Muscle of leg (tissue), 16 donors: ENCODE measurements around the gene APOM. TPM values are rescaled to one million over a fixed set of nuclear protein-coding genes. Genes with fewer than 3 reads are reported as not detected.

Experiments used
- DNase-seq: peaks from one replicate; pipeline ENCODE4 v3.0.0; 2013
- H3K27ac ChIP-seq: one replicate; pipeline ENCODE4 v1.5.1; 2013; ENCODE audit warnings: mild to moderate bottlenecking, low read length, control low read depth
- H3K27me3 ChIP-seq: one replicate; pipeline ENCODE4 v1.6.1; 2013; ENCODE audit warnings: low read length; ENCODE audit not compliant: control insufficient read depth, insufficient read depth
- H3K36me3 ChIP-seq: one replicate; pipeline ENCODE4 v1.6.1; 2013; ENCODE audit warnings: low read length; ENCODE audit not compliant: control insufficient read depth, insufficient read depth
- H3K4me1 ChIP-seq: one replicate; pipeline ENCODE4 v1.6.1; 2013; ENCODE audit warnings: low read length; ENCODE audit not compliant: control insufficient read depth, insufficient read depth
- H3K4me3 ChIP-seq: one replicate; pipeline ENCODE4 v1.5.1; 2013; ENCODE audit warnings: low read length, control low read depth
- H3K9me3 ChIP-seq: replicated peaks from 2 replicates; pipeline ENCODE4 v1.6.1; 2013; ENCODE audit warnings: low read depth, low read length; ENCODE audit not compliant: control insufficient read depth
- WGBS: methylation state at CpG from one replicate; pipeline ENCODE4 v1.1.5; 2013; ENCODE audit warnings: missing lambda C conversion rate; ENCODE audit not compliant: insufficient coverage; 5-methylcytosine and 5-hydroxymethylcytosine counted together
- long read RNA-seq, 11 donors: transcript quantifications; one replicate each; lab custom pipeline, GENCODE V29; 2026
- polyA plus RNA-seq, 8 donors: library from polyadenylated mRNA; unstranded; fragments of 120-200 nt; gene quantifications; one replicate each; pipeline versions ENCODE4 v1.2.1 to v1.2.3, GENCODE V29; 2013; ENCODE audit warnings: inconsistent platforms in 1 of 8, low replicate concordance in 1 of 8; ENCODE audit not compliant: insufficient read length in 8 of 8, insufficient read depth in 1 of 8
- total RNA-seq: library from RNA; stranded (reverse); fragments of 120-200 nt; gene quantifications from one replicate; pipeline ENCODE4 v1.2.4, GENCODE V29; 2013

The APOM gene
- 2.6 TPM for total RNA-seq
- 1 to 10 TPM; 3.5 to 8.5 (median 4.1) TPM for polyA plus RNA-seq
- long read RNA-seq, donor 1, partial matches to known transcripts = 15 of 23 reads
- long read RNA-seq, donor 1, other reads (novel, unspliced or antisense) = 5 of 23 reads
- long read RNA-seq, donor 2 = 0 reads
- long read RNA-seq, donor 3, partial matches to known transcripts = 114 of 139 reads
- long read RNA-seq, donor 3, other reads (novel, unspliced or antisense) = 24 of 139 reads
- long read RNA-seq, donor 4, partial matches to known transcripts = 0 of 2 reads
- long read RNA-seq, donor 4, other reads (novel, unspliced or antisense) = 0 of 2 reads
- long read RNA-seq, donor 5, partial matches to known transcripts = 39 of 41 reads
- long read RNA-seq, donor 5, other reads (novel, unspliced or antisense) = 0 of 41 reads
- long read RNA-seq, donor 6, transcript APOM-203 (6 exons, 709 nt) = major isoform, 6 of 7 reads
- long read RNA-seq, donor 6, partial matches to known transcripts = 0 of 7 reads
- long read RNA-seq, donor 6, other reads (novel, unspliced or antisense) = 0 of 7 reads
- long read RNA-seq, donor 7, partial matches to known transcripts = 0 of 2 reads
- long read RNA-seq, donor 7, other reads (novel, unspliced or antisense) = 0 of 2 reads
- long read RNA-seq, donor 8, partial matches to known transcripts = 0 of 1 reads
- long read RNA-seq, donor 8, other reads (novel, unspliced or antisense) = 0 of 1 reads
- long read RNA-seq, donor 9 = 0 reads
- long read RNA-seq, donor 10 = 0 reads
- long read RNA-seq, donor 11, partial matches to known transcripts = 0 of 2 reads
- long read RNA-seq, donor 11, other reads (novel, unspliced or antisense) = 0 of 2 reads

- no peak for DNase-seq
- peaks cover 37% of the 10 kb centered on the region for H3K4me1 ChIP-seq
These were observed at the start of gene APOM for GRCh38 chr6:31655349-31656237. Gene APOM, plus strand, starts transcription at chr6:31655894. Its CDS starts 73 bp downstream, at chr6:31655967.

DNA sequence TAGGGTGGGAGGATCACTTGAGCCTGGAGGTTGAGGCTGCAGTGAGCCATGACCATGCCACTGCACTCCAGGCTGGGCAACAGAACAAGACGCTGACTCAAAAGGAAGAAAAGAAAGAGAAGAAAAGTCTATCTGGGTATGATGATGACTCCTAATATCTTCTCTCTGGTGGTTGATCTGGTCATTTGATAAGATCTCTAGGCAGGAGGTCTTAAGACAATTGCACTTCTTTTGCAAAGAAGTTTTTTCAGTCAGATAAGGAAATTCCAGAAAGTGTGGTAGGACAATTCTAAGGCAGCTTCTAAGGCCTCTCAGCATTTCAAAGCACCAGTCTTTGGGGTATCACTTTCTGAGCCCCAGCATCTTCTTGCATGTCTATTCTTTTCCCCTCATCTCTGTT lies 48.4 kb upstream of the APOM start:
- Histone ChIP-seq H3K36me3 (no peaks in the 10 kb centered on the region), H3K9me3 (no peaks in the 10 kb centered on the region), H3K4me3 (no peak overlapping the region), H3K27me3 (no peaks in the 10 kb centered on the region), H3K27ac (no peak overlapping the region), H3K4me1 (no peaks in the 10 kb centered on the region)
- no peak for DNase-seq
- no CpG with 5 or more reads among the region's 1 CpG for WGBS

More at GRCh38 chr6:31655349-31656237, at the start of gene APOM:
- H3K36me3 ChIP-seq = peaks cover 25% of the 10 kb centered on the region
- H3K27me3 ChIP-seq = no peaks in the 10 kb centered on the region
- 88% methylated on average over 7 of the region's 8 CpGs for WGBS
- H3K27ac ChIP-seq = no peak within 1 kb of the TSS
- no peaks in the 10 kb centered on the region for H3K9me3 ChIP-seq
- no peak within 1 kb of the TSS for H3K4me3 ChIP-seq

DNA sequence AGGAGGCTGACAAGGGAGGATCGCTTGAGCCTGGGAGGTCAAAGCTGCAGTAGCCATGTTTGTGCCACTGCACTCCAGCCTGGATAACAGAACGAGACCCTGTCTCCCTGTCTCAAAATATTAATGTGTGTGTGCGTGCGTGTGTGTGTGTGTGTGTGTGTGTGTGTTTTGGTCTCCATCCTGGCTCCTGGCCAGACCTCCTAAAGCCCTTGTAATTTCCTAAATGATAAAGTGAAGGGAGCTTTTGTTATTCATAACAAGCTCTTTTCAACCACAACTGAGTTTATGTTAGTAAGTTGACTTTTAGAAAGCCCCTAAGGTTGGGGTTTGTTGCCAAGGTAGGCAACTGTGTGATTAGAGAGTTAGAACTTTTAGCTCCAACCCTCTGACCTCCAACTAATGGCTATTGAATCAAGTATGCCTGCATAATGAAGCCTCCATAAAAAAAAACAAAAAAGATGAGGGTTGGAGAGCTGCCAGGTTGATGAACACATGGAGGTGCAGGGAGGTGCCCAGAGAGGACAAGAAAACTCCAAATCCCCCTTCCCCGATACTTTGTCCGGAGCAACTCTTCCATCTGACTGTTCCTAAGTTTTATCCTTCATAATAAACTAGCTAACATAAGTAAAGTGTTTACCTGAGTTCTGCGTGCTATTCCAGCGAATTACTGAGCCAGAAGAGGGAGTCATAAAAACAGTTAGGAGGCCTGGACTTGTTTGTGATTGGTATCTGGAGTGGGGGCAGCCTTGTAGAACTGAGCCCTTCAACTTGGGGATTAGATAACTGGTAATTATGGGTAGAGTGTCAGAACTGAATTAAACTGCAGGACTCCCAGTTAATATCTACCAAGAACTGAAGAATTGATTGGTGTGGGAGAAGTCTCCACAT lies 45.9 kb upstream of the APOM start:
- no peak overlapping the region for H3K4me3 ChIP-seq
- H3K36me3 ChIP-seq = no peaks in the 10 kb centered on the region
- no peaks in the 10 kb centered on the region for H3K9me3 ChIP-seq
- DNase-seq = no peak
- 63% methylated on average over 3 of the region's 8 CpGs for WGBS
- H3K27ac ChIP-seq = no peak overlapping the region
- H3K27me3 ChIP-seq = peaks cover 2% of the 10 kb centered on the region
- no peaks in the 10 kb centered on the region for H3K4me1 ChIP-seq

DNA sequence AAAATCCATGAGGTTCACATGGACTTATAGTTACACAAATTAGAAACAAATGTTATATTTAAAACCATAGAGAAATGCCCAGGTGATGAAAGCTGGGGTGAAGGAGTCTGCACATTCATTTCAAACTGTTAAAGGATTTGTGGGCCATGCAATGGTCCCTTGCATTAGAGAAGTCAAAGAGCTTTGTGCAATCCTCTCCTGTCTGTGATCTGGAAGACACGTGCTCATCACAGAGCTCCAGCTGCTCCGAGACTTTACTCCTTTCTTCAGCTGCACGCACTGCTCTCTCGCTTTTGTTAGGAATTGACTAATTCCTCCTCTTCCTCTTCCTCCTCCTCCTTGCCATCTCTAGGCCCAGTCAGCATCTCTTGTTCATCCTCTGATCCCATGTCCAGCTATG lies 44.7 kb upstream of the APOM start:
- no peak overlapping the region for H3K4me3 ChIP-seq
- WGBS = 35% methylated on average over 4 of the region's 4 CpGs
- peaks cover 2% of the 10 kb centered on the region for H3K27me3 ChIP-seq
- H3K4me1 ChIP-seq = no peaks in the 10 kb centered on the region
- H3K9me3 ChIP-seq = no peaks in the 10 kb centered on the region
- no peaks in the 10 kb centered on the region for H3K36me3 ChIP-seq
- peak overlapping the region; percentile 7 for H3K27ac ChIP-seq
- peak; percentile 56 for DNase-seq

GRCh38 chr6:31614075-31614619 lies 41.5 kb upstream of the APOM start:
- no peaks in the 10 kb centered on the region for H3K9me3 ChIP-seq
- H3K4me3 ChIP-seq = no peak overlapping the region
- DNase-seq = no peak
- H3K36me3 ChIP-seq = peaks cover 3% of the 10 kb centered on the region
- WGBS = 85% methylated on average over 3 of the region's 8 CpGs
- H3K4me1 ChIP-seq = no peaks in the 10 kb centered on the region
- H3K27me3 ChIP-seq = peaks cover 2% of the 10 kb centered on the region
- H3K27ac ChIP-seq = no peak overlapping the region

DNA sequence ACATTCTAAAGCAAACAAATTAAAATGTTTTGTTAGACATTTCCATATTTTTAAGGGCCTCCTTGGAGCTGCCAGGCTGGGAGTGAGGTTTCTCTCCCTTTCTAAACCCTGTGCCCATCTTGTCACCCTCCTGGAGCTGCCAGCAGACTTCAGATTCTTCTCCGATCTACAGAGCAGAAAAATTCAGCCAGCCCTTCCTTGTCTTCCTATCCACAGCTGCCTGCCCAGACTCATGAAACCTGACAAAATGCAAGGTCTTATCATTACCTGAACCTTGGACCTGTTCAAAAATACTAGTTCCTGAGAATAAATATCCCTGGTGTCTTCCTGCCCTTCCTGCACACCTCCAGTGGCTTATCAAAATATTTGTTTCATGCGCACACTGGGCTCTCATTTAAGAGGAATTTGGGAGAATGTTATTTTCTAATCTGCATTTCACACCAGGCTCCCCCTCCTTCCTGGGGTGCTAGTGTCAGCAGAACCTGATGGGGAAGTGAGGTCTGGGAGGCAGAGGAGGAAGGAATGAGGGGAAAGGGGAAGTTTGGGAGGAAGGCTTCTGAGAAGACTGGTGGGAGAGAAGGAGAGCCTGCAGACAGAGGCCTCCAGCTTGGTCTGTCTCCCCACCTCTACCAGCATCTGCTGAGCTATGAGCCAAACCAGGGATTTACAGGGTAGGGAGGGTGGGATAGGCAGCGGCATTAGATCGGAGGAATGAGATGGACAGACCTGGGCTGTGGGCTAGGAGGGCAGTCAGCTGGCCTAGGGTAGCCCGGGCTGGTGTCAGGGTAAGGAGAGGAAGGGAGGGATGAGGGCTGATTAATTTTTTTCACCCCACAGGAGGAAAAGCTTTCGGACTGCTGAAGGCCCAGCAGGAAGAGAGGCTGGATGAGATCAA lies 40.8 kb upstream of the APOM start, which contains the start of gene AIF1:
Gene AIF1, plus strand, starts transcription at position 551 of the 895 bp plus-strand sequence. Its CDS starts 96 bp downstream, at position 647.
- Histone ChIP-seq H3K27me3 (peaks cover 2% of the 10 kb centered on the region), H3K4me1 (no peaks in the 10 kb centered on the region), H3K27ac (no peak within 1 kb of the TSS), H3K4me3 (peak within 1 kb of the TSS; percentile 24), H3K36me3 (peaks cover 3% of the 10 kb centered on the region), H3K9me3 (no peaks in the 10 kb centered on the region)
- 13% methylated on average over 3 of the region's 6 CpGs for WGBS
- DNase-seq = peak; percentile 66

DNA sequence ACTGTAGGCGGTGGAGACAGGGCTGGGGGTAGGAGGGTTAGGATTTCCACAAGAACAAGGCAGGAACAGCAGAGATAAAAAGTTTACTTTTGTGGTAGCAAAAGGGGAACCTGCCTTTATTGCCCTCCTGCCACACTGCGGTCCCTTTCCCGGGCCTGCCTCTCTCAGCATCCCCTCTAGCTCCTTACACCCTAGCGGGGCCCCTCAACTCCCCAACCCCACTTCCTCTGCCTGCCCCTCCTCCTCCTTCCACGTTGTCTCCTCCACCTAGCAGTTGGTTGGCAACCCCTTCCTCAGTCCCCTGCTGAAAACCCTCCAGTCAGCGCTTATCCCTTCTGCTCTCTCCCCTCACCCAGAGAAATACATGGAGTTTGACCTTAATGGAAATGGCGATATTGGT lies 39.9 kb upstream of the APOM start:
- H3K27ac ChIP-seq = no peak overlapping the region
- 13% methylated on average over 5 of the region's 7 CpGs for WGBS

GRCh38 chr6:31617010-31617409 lies 38.7 kb upstream of the APOM start:
- Histone ChIP-seq H3K27ac (no peak overlapping the region), H3K4me3 (no peak overlapping the region), H3K36me3 (peaks cover 3% of the 10 kb centered on the region), H3K9me3 (no peaks in the 10 kb centered on the region), H3K4me1 (peaks cover 4% of the 10 kb centered on the region), H3K27me3 (peaks cover 2% of the 10 kb centered on the region)
- WGBS = 86% methylated on average over 1 of the region's 2 CpGs
- DNase-seq = no peak

More for the DNA sequence above, 39.9 kb upstream of the APOM start:
- Histone ChIP-seq H3K36me3 (peaks cover 3% of the 10 kb centered on the region), H3K27me3 (peaks cover 2% of the 10 kb centered on the region), H3K4me3 (peak overlapping the region; percentile 24), H3K9me3 (no peaks in the 10 kb centered on the region), H3K4me1 (no peaks in the 10 kb centered on the region)
- DNase-seq = no peak
